ENCODE results near the gene TNFAIP6.

TNFAIP6 gene

DNA sequence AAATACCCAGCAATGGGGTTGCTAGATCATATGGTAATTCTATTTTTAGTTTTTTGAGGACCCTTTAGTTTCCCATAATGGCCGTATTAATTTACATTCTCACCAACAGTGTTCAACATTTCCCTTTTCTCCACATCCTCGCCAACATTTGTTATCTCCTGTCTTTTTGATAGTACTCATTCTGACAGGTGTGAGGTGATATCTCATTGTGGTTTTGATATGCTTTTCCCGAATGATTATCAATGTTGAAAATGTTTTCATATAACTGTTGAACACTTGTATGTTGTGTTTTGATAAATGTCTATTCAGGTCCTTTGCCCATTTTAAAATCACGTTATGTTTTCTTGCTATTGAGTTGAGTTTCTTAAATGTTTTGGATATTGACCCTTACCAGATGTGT is 46.5 kb downstream of the TNFAIP6 start:
- FAIRE-seq (no peak), DNase-seq (ENCODE audit: insufficient read length, low spot score) (no peak)
- TF ChIP-seq CTCF (IDR thresholded peaks at IDR 0.05; ENCODE audit: insufficient read depth, missing control alignments) = no peak

DNA sequence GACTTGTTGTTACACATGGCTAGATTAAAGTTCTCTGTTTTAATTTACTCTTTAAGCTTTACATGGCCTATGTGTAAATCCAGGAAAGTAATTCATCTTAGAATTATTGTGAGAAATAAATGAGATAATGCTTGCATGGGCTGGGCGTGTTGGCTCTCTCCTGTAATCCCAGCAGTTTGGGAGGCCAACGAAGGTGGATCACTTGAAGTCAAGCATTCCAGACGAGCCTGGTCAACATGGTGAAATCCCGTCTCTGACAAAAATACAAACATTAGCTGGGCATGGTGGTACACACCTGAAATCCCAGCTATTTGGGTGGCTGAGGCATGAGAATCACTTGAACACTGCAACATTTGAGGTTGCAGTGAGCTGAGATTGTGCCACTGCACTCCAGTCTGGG is 48.0 kb downstream of the TNFAIP6 start:
- DNase-seq (ENCODE audit: insufficient read length, low spot score) (no peak), FAIRE-seq (no peak)
- no peak for TF ChIP-seq CTCF (IDR thresholded peaks at IDR 0.05; ENCODE audit: insufficient read depth, missing control alignments)

GRCh38 chr2:151407281-151407680 is 49.9 kb downstream of the TNFAIP6 start:
- no peak for DNase-seq (ENCODE audit: insufficient read length, low spot score)
- no peak for FAIRE-seq
- no peak for TF ChIP-seq CTCF (IDR thresholded peaks at IDR 0.05; ENCODE audit: insufficient read depth, missing control alignments)

GRCh38 chr2:151408788-151409600 is 51.6 kb downstream of the TNFAIP6 start:
- TF ChIP-seq CTCF (IDR thresholded peaks at IDR 0.05; ENCODE audit: insufficient read depth, missing control alignments) = no peak
- DNase-seq (ENCODE audit: insufficient read length, low spot score) = no peak
- FAIRE-seq = no peak

- DNase-seq (ENCODE audit: insufficient read length, low spot score) = peak; percentile 79
- FAIRE-seq = no peak
- TF ChIP-seq CTCF (IDR thresholded peaks at IDR 0.05; ENCODE audit: insufficient read depth, missing control alignments) = peak; percentile 16
Observed at GRCh38 chr2:151409601-151410484, 52.5 kb downstream of the TNFAIP6 start, which contains the start of gene RIF1. Gene RIF1, plus strand, starts transcription at chr2:151409902. Its CDS starts 522 bp downstream, at chr2:151410424.

- FAIRE-seq = no peak
- DNase-seq (ENCODE audit: insufficient read length, low spot score) = peak; percentile 21
- no peak for TF ChIP-seq CTCF (IDR thresholded peaks at IDR 0.05; ENCODE audit: insufficient read depth, missing control alignments)
Observed at GRCh38 chr2:151410485-151410834, 53.1 kb downstream of the TNFAIP6 start.
